Cardiac septum (tissue), 1 donor: ENCODE results near the gene MMD. TPM values are rescaled to one million over a fixed set of nuclear protein-coding genes. Genes with fewer than 3 reads are reported as not detected.

Experiments
- total RNA-seq: library from RNA; stranded (reverse); fragmentation: NEBNext Ultra II Directional; extraction: Animal tissue kit (Norgen Biotek cat#: 25700); gene quantifications from one replicate; pipeline ENCODE4 v1.2.1, GENCODE V29; 2021
- donor health status: DM: no; HTN: no; CAD: no.

Gene MMD
- total RNA-seq, 1 donor from 2014 or later = 12.6 TPM

Other genes with a start within 250 kb of the MMD start
- gene HLF, start 156.9 kb downstream of the MMD start, total RNA-seq = 9.8 TPM
- gene SMIM36, start 89.6 kb upstream of the MMD start, total RNA-seq = not detected